Suprapubic skin (tissue), 3 donors: ENCODE data around the gene CDON.

ENCODE experiments used
- POLR2AphosphoS5 ChIP-seq, 3 donors: sonication (generic); formaldehyde crosslinking; IDR thresholded peaks; one replicate each; pipeline ENCODE4 v1.6.1; 2017; ENCODE audit warnings: antibody characterized with exemption in 3 of 3
- TF ChIP-seq, protein P1 (sequence below), 2 donors: fragments of 200-600 bp in 1 of 2; fragments of 450-650 bp in 1 of 2; sonication (generic) in 1 of 2; IDR thresholded peaks; one replicate each; pipeline ENCODE4 v1.5.1; 2016 to 2019; ENCODE audit warnings: antibody characterized with exemption in 2 of 2, mild to moderate bottlenecking in 1 of 2, moderate library complexity in 1 of 2

DNA sequence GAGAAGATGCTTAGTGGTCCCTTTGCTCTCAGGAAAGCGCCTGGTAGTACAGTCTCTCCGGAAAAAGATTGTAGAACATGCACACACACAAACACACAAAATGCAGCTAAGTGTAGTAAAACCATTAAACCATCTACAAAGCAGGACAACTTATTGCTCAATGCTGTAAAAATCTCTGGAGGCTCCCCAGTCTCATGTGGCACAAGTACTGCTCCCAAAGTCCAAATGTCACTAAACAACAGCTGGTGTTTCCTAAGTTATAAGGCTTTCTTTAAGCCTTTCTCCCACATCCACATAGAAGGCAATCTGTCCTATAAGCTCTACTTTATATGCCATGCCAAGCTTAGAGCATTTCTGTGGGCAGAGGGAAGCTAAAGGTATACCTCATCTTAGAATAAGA is 32.9 kb downstream of the CDON start:
- TF ChIP-seq, protein P1, sequence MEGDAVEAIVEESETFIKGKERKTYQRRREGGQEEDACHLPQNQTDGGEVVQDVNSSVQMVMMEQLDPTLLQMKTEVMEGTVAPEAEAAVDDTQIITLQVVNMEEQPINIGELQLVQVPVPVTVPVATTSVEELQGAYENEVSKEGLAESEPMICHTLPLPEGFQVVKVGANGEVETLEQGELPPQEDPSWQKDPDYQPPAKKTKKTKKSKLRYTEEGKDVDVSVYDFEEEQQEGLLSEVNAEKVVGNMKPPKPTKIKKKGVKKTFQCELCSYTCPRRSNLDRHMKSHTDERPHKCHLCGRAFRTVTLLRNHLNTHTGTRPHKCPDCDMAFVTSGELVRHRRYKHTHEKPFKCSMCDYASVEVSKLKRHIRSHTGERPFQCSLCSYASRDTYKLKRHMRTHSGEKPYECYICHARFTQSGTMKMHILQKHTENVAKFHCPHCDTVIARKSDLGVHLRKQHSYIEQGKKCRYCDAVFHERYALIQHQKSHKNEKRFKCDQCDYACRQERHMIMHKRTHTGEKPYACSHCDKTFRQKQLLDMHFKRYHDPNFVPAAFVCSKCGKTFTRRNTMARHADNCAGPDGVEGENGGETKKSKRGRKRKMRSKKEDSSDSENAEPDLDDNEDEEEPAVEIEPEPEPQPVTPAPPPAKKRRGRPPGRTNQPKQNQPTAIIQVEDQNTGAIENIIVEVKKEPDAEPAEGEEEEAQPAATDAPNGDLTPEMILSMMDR (IDR thresholded peaks at IDR 0.05), result no peak
- TF ChIP-seq POLR2AphosphoS5 (IDR thresholded peaks at IDR 0.05), result no peak
